K562 (cell line): ENCODE measurements around the gene RPTN.

Experiments
- HNRNPL ChIP-seq: fragments of 200-400 bp; formaldehyde crosslinking; IDR thresholded peaks from 2 replicates; pipeline ENCODE4 v1.6.1; 2017; ENCODE audit warnings: low read depth, mild to moderate bottlenecking, low read length
- MCM5 ChIP-seq: fragments of 450-650 bp; IDR thresholded peaks from 2 replicates; pipeline ENCODE4 v1.6.1; 2016; ENCODE audit warnings: low read depth
- NR4A1 ChIP-seq, 2 experiments: fragments of 250-450 bp in 1 of 2; fragments of 450-650 bp in 1 of 2; sonication (Bioruptor Pico) in 1 of 2; IDR thresholded peaks; 2 replicates each; pipeline versions ENCODE4 v1.4.0 to v1.6.1; 2016 to 2020; ENCODE audit warnings: mild to moderate bottlenecking in 2 of 2, missing compliant biosample characterization in 1 of 2, missing genetic modification characterization in 1 of 2, moderate library complexity in 1 of 2
- NUFIP1 ChIP-seq: fragments of 450-650 bp; IDR thresholded peaks from 2 replicates; pipeline ENCODE4 v1.6.1; 2018; ENCODE audit not compliant: partially characterized antibody
- POLR2A ChIP-seq: fragments of 450-650 bp; conservative IDR thresholded peaks from 2 replicates; pipeline ENCODE4 v1.6.1; 2016
- ZFX ChIP-seq: sonication (generic); formaldehyde crosslinking; IDR thresholded peaks from 2 replicates; pipeline ENCODE4 v1.8.0; 2022; ENCODE audit warnings: mild to moderate bottlenecking, missing genetic modification reagents, moderate library complexity
- ZNF143 ChIP-seq: sonication (generic); formaldehyde crosslinking; IDR thresholded peaks from 2 replicates; pipeline ENCODE4 v1.9.0; 2022; ENCODE audit warnings: mild to moderate bottlenecking, missing genetic modification reagents
- TF ChIP-seq, protein P1 (sequence below): fragments of 450-650 bp; IDR thresholded peaks from 2 replicates; pipeline ENCODE4 v1.6.1; 2017; ENCODE audit warnings: mild to moderate bottlenecking, moderate library complexity
- TF ChIP-seq, protein P2 (sequence below): sonication (generic); formaldehyde crosslinking; IDR thresholded peaks from 2 replicates; pipeline ENCODE4 v1.5.0; 2020; ENCODE audit warnings: missing genetic modification reagents
- TF ChIP-seq, protein P3 (sequence below): sonication (generic); formaldehyde crosslinking; IDR thresholded peaks from 2 replicates; pipeline ENCODE4 v1.8.1; 2023; ENCODE audit warnings: mild to moderate bottlenecking, missing genetic modification reagents
- TF ChIP-seq, protein P4 (sequence below), 3 experiments: IDR thresholded peaks in 2 of 3; conservative IDR thresholded peaks in 1 of 3; 2 replicates each; pipeline ENCODE4 v1.5.1; 2011 to 2012; ENCODE audit warnings: low read length in 3 of 3, mild to moderate bottlenecking in 3 of 3, control low read depth in 2 of 3, improper control_type of control experiment in 1 of 3, inconsistent platforms in 1 of 3, low read depth in 1 of 3, mixed read lengths in 1 of 3, moderate library complexity in 1 of 3; ENCODE audit not compliant: insufficient read depth in 2 of 3
- TF ChIP-seq, protein P5 (sequence below): sonication (generic); formaldehyde crosslinking; IDR thresholded peaks from 2 replicates; pipeline ENCODE4 v1.8.1; 2022; ENCODE audit warnings: missing genetic modification reagents

DNA sequence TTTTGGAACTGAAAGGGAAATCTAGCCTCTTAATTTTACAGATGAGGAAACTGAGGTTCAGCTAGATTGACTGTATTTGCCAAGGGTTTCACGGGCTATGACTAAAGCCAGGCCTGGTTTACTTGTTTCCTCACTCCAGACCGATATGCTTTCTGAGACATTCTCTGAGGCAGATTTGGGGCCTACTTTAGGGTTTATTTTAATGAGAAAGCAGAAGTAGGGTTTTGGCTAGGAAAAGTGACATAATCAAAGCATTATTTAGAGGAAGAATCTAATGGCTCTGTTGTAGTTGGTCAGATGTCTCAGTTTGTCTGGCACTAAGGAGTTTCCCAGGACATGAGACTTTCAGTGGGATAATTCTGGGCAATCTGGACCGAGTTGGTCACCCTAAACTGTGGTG lies 1.5 kb upstream of the RPTN start:
- TF ChIP-seq NUFIP1 (no peak), POLR2A (no peak), ZNF143 (CRISPR knock-in tag) (no peak), MCM5 (no peak), NR4A1 (CRISPR knock-in tag; IDR thresholded peaks at IDR 0.05) (no peak), NR4A1 (tag; IDR thresholded peaks at IDR 0.05) (no peak), HNRNPL (no peak), ZFX (no peak)
- TF ChIP-seq, protein P1, sequence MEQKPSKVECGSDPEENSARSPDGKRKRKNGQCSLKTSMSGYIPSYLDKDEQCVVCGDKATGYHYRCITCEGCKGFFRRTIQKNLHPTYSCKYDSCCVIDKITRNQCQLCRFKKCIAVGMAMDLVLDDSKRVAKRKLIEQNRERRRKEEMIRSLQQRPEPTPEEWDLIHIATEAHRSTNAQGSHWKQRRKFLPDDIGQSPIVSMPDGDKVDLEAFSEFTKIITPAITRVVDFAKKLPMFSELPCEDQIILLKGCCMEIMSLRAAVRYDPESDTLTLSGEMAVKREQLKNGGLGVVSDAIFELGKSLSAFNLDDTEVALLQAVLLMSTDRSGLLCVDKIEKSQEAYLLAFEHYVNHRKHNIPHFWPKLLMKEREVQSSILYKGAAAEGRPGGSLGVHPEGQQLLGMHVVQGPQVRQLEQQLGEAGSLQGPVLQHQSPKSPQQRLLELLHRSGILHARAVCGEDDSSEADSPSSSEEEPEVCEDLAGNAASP = no peak
- TF ChIP-seq, protein P2, sequence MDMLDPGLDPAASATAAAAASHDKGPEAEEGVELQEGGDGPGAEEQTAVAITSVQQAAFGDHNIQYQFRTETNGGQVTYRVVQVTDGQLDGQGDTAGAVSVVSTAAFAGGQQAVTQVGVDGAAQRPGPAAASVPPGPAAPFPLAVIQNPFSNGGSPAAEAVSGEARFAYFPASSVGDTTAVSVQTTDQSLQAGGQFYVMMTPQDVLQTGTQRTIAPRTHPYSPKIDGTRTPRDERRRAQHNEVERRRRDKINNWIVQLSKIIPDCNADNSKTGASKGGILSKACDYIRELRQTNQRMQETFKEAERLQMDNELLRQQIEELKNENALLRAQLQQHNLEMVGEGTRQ (CRISPR knock-in tag) = no peak
- TF ChIP-seq, protein P3, sequence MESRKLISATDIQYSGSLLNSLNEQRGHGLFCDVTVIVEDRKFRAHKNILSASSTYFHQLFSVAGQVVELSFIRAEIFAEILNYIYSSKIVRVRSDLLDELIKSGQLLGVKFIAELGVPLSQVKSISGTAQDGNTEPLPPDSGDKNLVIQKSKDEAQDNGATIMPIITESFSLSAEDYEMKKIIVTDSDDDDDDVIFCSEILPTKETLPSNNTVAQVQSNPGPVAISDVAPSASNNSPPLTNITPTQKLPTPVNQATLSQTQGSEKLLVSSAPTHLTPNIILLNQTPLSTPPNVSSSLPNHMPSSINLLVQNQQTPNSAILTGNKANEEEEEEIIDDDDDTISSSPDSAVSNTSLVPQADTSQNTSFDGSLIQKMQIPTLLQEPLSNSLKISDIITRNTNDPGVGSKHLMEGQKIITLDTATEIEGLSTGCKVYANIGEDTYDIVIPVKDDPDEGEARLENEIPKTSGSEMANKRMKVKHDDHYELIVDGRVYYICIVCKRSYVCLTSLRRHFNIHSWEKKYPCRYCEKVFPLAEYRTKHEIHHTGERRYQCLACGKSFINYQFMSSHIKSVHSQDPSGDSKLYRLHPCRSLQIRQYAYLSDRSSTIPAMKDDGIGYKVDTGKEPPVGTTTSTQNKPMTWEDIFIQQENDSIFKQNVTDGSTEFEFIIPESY = no peak
- TF ChIP-seq, protein P4, sequence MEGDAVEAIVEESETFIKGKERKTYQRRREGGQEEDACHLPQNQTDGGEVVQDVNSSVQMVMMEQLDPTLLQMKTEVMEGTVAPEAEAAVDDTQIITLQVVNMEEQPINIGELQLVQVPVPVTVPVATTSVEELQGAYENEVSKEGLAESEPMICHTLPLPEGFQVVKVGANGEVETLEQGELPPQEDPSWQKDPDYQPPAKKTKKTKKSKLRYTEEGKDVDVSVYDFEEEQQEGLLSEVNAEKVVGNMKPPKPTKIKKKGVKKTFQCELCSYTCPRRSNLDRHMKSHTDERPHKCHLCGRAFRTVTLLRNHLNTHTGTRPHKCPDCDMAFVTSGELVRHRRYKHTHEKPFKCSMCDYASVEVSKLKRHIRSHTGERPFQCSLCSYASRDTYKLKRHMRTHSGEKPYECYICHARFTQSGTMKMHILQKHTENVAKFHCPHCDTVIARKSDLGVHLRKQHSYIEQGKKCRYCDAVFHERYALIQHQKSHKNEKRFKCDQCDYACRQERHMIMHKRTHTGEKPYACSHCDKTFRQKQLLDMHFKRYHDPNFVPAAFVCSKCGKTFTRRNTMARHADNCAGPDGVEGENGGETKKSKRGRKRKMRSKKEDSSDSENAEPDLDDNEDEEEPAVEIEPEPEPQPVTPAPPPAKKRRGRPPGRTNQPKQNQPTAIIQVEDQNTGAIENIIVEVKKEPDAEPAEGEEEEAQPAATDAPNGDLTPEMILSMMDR (IDR thresholded peaks at IDR 0.05 in 2 of 3, conservative IDR thresholded peaks at IDR 0.05 in 1 of 3; ENCODE audit: insufficient read depth in 2 of 3, low read depth in 1 of 3, low read length in 3 of 3) = no peak
- TF ChIP-seq, protein P5, sequence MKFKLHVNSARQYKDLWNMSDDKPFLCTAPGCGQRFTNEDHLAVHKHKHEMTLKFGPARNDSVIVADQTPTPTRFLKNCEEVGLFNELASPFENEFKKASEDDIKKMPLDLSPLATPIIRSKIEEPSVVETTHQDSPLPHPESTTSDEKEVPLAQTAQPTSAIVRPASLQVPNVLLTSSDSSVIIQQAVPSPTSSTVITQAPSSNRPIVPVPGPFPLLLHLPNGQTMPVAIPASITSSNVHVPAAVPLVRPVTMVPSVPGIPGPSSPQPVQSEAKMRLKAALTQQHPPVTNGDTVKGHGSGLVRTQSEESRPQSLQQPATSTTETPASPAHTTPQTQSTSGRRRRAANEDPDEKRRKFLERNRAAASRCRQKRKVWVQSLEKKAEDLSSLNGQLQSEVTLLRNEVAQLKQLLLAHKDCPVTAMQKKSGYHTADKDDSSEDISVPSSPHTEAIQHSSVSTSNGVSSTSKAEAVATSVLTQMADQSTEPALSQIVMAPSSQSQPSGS (CRISPR knock-in tag) = no peak
